ENCODE results near the gene ACBD4. TPM values are rescaled to one million over a fixed set of nuclear protein-coding genes. Genes with fewer than 3 reads are reported as not detected.

The ACBD4 gene
- total RNA-seq, 2 donors from 2014 or later = 18.8 to 23.3 TPM

DNA sequence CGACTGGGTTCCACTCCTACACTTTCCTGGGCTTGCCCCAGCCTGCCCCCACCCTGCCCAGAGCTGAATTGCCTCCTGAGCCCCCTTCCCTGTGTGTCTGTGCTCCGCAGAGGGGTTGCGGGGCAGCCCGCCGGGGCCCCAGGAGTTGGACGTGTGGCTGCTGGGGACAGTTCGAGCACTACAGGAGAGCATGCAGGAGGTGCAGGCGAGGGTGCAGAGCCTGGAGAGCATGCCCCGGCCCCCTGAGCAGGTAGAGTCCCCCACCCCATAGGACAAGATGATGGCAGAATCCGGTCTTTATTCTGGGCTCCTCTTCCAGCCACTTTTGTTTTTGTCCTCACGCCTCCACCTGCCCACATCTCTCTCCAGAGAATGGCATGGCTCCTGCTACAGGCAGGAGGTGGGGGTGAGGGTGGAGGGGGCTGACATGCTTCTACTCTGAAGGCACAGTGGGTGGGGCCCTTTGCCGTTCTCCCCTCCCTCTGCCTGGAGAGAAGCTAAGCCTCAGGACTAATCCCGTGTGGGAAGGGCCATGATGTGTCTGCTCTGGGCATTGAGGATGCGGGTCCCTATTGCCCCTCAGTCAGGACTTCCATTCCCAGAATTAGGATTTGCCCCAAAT is 3.5 kb downstream of the ACBD4 start:
- Histone ChIP-seq H3K27me3 (replicated peaks; ENCODE audit: insufficient read depth) (no peaks in the 10 kb centered on the region), H3K27ac (no peak overlapping the region), H3K36me3 (no peaks in the 10 kb centered on the region), H3K4me1 (replicated peaks) (peaks cover 6% of the 10 kb centered on the region), H3K9me3 (no peaks in the 10 kb centered on the region), H3K4me3 (no peak overlapping the region)
- TF ChIP-seq POLR2AphosphoS5 (IDR thresholded peaks at IDR 0.05) (no peak), POLR2A (IDR thresholded peaks at IDR 0.05) (no peak)
- no peak for DNase-seq (ENCODE audit: low spot score)
- WGBS = 74% methylated on average over 14 of the region's 14 CpGs
- intact Hi-C loops (cut with DNase I) = no loop called here

DNA sequence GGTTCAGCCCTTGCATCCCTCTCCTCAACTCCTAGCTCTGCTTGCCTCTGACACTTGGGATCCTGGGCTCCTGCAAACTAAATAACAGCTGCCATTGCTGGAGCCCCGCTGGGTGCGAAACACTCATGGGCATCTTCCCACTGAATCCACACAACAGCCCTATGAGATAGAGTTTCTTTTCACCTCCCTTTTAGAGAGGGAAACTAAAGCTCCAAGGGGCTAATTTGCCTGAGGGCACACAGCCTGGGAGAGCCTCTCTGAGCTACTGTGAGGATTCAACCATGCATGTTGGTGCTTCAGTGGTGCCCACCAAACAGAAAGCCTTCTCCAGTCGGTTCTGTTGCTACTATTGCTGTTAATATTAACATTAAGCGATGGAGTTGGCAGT is 4.0 kb downstream of the ACBD4 start:
- 74% methylated on average over 4 of the region's 4 CpGs for WGBS
- no peak overlapping the region for H3K27ac ChIP-seq
- no peak for DNase-seq (ENCODE audit: low spot score)
- peaks cover 6% of the 10 kb centered on the region for H3K4me1 ChIP-seq (replicated peaks)
- TF ChIP-seq POLR2AphosphoS5 (IDR thresholded peaks at IDR 0.05) = no peak
- TF ChIP-seq, protein P1, sequence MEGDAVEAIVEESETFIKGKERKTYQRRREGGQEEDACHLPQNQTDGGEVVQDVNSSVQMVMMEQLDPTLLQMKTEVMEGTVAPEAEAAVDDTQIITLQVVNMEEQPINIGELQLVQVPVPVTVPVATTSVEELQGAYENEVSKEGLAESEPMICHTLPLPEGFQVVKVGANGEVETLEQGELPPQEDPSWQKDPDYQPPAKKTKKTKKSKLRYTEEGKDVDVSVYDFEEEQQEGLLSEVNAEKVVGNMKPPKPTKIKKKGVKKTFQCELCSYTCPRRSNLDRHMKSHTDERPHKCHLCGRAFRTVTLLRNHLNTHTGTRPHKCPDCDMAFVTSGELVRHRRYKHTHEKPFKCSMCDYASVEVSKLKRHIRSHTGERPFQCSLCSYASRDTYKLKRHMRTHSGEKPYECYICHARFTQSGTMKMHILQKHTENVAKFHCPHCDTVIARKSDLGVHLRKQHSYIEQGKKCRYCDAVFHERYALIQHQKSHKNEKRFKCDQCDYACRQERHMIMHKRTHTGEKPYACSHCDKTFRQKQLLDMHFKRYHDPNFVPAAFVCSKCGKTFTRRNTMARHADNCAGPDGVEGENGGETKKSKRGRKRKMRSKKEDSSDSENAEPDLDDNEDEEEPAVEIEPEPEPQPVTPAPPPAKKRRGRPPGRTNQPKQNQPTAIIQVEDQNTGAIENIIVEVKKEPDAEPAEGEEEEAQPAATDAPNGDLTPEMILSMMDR (IDR thresholded peaks at IDR 0.05) = no peak
- no peak for TF ChIP-seq POLR2A (IDR thresholded peaks at IDR 0.05)
- no peaks in the 10 kb centered on the region for H3K27me3 ChIP-seq (replicated peaks; ENCODE audit: insufficient read depth)
- H3K36me3 ChIP-seq = no peaks in the 10 kb centered on the region
- H3K4me3 ChIP-seq = no peak overlapping the region
- no peaks in the 10 kb centered on the region for H3K9me3 ChIP-seq
- intact Hi-C loops (cut with DNase I) = no loop called here

DNA sequence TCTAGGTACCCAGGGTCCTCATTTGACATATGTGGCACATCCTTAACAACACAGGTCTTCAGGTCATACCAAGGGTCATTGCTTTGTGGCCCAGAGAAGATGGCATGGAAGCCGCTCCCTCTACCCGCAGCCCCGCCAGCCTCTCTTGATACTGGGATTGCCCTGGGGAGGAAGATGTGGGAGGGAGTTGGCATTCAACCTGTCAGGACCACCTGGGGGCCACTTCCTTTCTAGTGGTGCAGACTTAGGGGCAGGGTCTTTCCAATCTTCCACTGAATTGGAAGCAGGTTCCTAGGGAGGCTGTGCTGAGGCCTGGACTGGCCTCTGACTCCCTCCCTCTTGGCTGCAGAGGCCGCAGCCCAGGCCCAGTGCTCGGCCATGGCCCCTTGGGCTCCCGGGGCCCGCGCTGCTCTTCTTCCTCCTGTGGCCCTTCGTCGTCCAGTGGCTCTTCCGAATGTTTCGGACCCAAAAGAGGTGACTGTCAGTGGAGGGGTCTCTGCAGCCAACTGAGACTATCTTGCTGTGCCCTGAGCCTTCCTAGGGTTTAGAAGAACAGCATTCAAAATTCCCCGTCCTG is 7.7 kb downstream of the ACBD4 start:
- Histone ChIP-seq H3K27ac (peak overlapping the region; percentile 93 to 94), H3K4me3 (peak overlapping the region; percentile 29 to 42), H3K27me3 (replicated peaks; ENCODE audit: insufficient read depth) (no peaks in the 10 kb centered on the region), H3K4me1 (replicated peaks) (no peaks in the 10 kb centered on the region), H3K36me3 (no peaks in the 10 kb centered on the region), H3K9me3 (no peaks in the 10 kb centered on the region)
- WGBS = 73% methylated on average over 13 of the region's 13 CpGs
- no peak for DNase-seq (ENCODE audit: low spot score)
- intact Hi-C loops (cut with DNase I) = no loop called here
- TF ChIP-seq POLR2AphosphoS5 (IDR thresholded peaks at IDR 0.05) = no peak
- TF ChIP-seq, protein P1 (IDR thresholded peaks at IDR 0.05) = no peak
- no peak for TF ChIP-seq POLR2A (IDR thresholded peaks at IDR 0.05)

DNA sequence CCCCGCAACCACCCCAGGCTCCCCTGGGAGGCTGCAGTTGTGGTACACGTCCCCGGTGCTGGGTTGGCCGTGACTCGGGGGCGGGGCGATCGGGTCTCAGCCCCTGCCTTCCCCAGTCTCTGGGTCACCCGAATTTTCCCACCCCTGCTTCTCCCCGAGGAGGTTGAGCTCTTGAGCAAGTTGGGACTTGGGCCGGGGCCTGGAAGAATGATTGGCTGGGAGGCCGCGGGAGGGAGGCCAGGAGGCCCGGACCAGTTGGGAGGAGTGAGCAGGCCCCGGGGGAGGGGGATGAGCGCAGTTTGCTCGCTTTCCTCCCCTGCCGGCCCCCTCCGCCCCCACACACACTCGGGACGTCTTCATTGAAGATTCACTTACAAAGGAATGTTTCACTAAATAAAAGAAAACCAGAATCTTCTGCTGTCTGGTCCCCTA is 8.3 kb downstream of the ACBD4 start:
- TF ChIP-seq, protein P1 (IDR thresholded peaks at IDR 0.05) = peak in 1 of 4 experiments; percentile 12
- TF ChIP-seq POLR2A (IDR thresholded peaks at IDR 0.05) = peak; percentile 57
- peak; percentile 84 for TF ChIP-seq POLR2AphosphoS5 (IDR thresholded peaks at IDR 0.05)
- peak; percentile 89 for DNase-seq (ENCODE audit: low spot score)
- no peaks in the 10 kb centered on the region for H3K27me3 ChIP-seq (replicated peaks; ENCODE audit: insufficient read depth)
- no peaks in the 10 kb centered on the region for H3K36me3 ChIP-seq
- H3K4me3 ChIP-seq = peak overlapping the region; percentile 29 to 42
- intact Hi-C loops (cut with DNase I) = no loop called here
- H3K4me1 ChIP-seq (replicated peaks) = no peaks in the 10 kb centered on the region
- no peaks in the 10 kb centered on the region for H3K9me3 ChIP-seq
- 8% methylated on average over 21 of the region's 21 CpGs for WGBS
- peak overlapping the region; percentile 93 to 94 for H3K27ac ChIP-seq

DNA sequence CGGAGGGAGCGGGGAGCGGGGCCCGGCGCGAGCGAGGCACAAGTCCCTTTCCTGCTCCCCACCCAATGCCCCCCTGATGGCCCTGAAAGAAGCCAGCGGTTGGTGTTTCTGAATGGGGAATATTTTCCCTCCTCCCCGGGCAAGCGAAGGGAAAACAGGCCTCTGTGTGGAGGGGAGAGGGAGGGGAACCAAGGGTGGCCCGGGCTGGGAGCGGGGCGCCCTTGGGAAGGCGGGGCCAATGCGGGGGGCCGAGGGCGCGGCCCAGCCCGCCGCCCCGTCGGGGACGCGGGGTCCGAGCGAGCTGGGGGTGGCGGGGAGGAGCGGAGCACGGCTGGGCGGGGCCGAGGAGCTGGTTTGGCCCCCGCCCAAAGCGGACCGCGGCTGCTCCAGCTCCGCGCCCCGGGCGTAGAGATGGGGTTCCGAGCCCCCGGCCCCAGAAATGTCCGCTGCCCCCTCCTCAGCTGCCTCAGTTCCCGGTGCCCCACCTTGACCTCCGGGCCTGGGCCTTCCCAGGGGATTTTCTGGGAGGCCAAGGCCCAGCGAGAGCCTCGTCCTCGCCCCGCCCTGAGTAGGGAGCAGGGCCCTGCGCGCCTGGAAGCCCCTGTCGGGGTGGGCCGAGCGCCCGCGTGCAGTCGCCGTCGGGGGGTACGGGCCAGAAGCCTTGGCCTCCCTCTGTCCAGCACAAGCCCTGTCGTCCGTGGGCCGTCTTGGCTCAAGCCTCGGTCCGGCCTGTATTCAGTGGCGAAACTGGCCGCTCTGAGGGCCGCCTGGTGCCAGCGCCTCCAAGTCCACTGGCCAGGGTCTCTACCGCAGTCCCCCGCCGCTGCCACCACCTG is 8.9 kb downstream of the ACBD4 start:
- TF ChIP-seq, protein P1 (IDR thresholded peaks at IDR 0.05) = peak in 1 of 4 experiments; percentile 1
- TF ChIP-seq POLR2AphosphoS5 (IDR thresholded peaks at IDR 0.05) = no peak
- no peak for TF ChIP-seq POLR2A (IDR thresholded peaks at IDR 0.05)
- H3K9me3 ChIP-seq = no peaks in the 10 kb centered on the region
- no peaks in the 10 kb centered on the region for H3K27me3 ChIP-seq (replicated peaks; ENCODE audit: insufficient read depth)
- intact Hi-C loops (cut with DNase I) = loop anchor here (5.0 kb wide), 1 partner anchor 173 kb away; the partner anchor contains the start of gene MAP3K14
- H3K27ac ChIP-seq = peak overlapping the region; percentile 93 to 94
- H3K36me3 ChIP-seq = no peaks in the 10 kb centered on the region
- H3K4me3 ChIP-seq = peak overlapping the region; percentile 29 to 42
- no peaks in the 10 kb centered on the region for H3K4me1 ChIP-seq (replicated peaks)
- 13% methylated on average over 46 of the region's 71 CpGs for WGBS
- DNase-seq (ENCODE audit: low spot score) = peak; percentile 56

Data from prostate gland (tissue), 2 donors.